Kidney tubule cell (primary cell): ENCODE data around the gene MUC20.
"Not testable (repeated sequence)": the region's sequence is repeated elsewhere in the genome, so short reads cannot be mapped to it uniquely, and the experiment has no call there.

Source experiments
- DNase-seq: peaks from one replicate; pipeline ENCODE4 v3.0.0-alpha.2; 2018; ENCODE audit warnings: low spot score

MUC20 gene

DNA sequence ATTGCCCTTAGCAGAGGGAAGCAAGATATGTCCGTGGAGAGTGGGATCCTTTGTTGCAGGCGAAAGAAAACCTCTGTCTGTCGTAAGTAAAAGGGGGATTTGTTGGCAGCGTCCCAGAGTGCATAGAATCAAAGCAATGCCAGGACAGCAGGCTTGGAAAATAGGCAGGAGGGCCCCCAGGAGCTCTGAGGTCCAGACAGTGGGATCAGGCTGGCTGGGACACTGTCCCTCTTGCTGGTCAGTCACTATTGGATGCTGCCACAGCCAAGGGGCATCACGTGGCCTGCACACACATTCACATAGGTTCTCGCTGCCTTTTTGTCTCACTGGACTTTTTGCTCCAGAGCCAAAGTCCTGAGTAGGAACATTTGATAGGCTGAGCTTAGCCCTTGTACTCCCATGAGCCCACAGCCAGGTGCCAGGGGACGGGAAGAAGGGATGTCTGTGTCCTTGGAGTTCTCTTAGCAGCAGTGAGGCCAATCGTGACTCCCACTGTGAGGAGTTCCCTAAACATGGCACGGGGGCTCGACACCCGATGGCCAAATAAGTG is 10.7 kb downstream of the MUC20 start:
- DNase-seq, result no peak

DNA sequence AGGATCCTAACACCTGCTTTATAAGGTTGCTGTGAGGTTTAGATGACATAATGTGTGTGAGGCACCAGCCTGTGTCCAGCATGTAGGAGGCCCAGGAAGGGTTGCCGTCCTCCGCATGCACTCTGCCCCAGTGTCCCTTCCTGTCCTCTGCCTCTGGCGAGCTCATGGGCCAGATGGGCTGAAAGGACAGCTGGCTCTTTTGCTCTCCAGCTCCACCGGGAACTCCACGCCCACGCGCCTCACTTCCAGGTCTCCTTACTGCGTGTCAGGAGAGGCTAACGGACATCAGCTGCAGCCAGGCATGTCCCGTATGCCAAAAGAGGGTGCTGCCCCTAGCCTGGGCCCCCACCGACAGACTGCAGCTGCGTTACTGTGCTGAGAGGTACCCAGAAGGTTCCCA is 12.2 kb downstream of the MUC20 start:
- DNase-seq, result no peak

DNA sequence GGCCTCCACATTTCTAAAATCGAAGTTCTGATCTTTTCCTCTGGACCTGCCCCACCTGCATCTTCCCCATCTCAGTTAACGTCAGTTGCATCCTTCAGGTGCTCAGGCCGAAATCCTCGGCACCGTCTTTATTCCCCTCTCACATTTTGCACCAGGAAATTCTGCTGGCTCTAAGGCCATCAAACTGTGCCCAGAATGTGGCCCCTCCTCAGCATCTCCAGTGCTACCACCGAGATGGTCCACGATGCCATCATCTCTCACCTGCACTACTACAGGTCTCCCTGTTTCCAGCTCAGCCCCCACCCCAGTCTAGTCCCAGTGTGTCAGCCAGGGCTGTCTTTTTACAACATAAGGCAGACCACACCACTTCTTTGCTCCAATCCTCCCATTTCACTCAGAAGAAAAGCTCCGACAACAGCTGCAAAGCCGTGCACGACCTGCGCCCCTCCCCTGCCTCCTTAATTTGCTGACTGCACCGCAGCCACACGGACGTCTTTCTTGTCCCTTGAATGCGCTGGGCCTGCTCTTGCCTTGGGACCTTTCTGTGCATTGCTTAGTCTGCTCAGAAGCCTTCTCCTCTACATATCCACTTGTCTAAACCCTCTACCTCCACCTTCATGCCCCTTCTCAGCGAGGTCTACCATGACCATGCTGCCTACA is 14.4 kb downstream of the MUC20 start:
- no peak for DNase-seq

DNA sequence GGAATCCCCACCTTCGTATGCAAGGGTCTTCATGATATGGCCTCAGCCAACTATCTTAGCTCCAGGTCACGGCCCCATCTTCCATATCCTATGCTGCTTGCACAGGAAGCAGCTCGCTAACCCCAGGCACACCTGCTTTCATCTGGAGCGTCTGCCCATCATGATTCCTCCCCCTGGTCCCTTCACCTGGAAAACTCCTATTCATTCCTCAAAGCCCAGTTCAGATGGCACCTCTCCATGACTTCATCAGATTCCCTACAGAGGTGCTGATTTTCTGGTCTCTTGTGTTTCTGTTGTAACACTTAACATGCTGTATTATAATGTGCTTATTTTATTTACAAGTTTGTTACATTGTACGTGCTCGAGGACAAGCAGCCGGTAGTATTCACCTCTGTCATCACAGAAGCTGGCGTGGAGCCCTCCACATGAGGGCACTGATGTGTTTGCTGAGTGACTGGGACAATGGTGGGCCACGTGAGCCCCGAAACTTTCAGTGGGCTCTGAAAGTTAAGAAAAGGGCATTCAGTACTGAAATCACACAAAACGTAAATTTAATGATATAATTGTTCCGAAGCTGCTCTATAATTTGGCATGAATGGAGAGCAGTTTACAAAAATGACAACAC is 16.2 kb downstream of the MUC20 start:
- DNase-seq, result no peak

DNA sequence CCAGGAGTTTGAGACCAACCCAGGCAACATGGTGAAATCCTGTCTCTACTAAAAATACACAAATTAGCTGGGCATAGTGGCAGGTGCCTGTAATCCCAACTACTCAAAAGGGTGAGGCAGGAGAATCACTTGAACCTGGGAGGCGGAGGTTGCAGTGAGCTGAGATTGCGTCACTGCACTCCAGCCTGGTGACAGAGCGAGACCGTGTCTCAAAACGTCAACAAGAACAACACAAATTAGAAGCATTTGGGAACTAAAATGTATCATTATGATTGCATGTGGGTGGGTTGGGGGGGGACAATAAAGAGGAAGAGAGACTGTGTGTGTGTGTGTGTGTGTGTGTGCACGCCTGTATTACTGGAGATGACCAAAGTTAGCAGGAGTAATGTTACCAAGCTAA is 17.0 kb downstream of the MUC20 start:
- DNase-seq, result not testable (repeated sequence)

DNA sequence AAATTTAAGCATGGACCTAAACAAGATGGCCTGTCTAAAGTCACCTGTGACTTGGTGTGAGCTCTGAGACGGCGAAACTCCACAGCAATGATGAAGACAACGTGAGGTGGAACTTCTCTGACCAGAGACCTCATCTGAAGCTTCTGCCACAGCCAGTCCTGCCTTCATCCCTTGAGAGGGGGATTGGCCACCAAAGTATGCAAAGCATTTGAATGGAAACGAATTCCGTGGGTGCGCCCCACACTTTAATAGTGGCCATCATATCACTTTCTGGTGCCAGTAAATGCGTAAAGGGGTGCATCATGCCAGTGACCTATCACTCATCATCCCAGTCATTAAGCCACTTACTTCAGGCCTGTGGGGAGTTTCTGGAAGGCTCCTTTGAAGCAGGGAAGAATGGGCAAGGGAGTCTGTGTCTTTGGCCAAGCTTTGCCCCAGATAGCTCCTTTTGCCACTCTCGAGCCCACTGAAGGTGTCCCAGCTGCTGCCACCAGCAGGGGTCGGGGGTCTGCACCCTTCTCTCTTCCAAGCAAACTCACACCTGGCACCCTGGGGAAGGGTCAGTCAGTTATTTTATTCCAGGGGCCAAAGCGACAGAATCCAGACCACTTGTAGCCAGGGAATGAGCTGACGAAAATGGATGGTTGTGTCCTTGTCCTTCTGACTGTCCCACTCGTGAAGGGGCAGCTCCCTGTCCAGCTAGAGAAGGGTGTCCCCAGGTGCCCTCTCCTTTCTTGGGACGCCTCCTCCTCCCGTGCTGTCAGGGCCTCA is 17.7 kb downstream of the MUC20 start:
- no peak for DNase-seq

DNA sequence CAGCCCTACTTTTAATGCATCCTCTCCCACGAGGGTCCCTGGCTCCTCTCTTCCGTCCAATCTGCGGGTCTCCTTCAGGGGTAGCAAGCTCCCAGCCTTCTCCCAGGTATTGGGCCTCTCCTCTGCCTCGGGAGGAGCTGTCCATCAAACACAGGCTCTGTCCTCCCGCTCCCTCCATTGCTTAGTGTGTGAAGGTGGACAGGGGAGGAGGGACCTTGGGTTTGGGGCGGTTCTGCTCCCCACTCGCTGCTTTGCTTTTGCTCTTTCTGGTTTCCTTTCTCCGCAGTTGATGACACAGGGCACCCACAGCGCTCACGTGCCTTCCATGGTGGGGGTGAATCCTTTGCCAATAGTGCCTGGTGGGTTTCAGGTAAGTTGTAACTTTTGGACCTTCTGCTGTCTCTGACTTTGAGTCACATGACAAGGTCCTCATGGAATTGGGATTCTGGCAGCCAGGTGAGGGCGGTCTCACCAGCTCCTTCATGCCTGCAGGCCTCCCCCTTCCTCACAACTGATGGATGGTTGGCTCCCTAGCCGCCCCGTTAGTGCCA is 18.9 kb downstream of the MUC20 start:
- DNase-seq, result no peak

DNA sequence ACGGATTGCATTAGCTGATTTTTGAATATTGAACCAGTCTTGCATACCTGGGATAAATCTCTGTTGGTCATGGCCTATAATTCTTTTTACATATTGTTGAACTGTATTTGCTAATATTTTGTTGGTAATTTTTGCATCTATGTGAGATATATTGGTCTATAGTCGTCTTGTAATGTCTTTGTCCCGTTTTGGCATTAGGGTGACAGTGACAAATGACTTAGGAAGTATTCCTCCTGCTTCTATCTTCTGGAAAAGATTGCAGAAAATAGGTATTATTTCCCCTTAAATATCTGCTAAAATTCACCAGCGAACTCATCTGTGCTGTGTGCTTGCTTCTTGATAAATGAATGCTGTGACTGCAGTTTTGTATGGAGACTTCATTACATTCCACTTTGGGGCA is 23.7 kb downstream of the MUC20 start:
- no peak for DNase-seq

DNA sequence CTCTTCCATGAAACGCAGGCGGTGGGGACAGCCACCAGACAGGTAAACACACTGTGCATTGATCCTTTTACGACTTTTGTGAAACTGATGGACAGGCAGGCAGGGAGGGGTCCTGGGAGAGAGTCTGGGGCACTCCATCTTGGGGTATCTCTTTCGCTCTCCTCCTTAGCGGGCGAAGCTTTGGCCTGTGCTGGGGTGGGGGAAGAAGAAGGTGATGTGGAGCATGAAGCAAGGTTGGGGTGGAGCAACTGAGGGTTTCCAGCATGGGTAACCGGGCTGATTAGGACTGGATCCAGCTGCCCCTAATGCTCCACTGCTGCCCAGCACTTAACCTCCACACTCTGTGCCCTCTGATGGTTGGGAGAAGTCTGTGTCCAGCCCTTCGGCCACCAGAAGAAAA is 25.6 kb downstream of the MUC20 start:
- no peak for DNase-seq

DNA sequence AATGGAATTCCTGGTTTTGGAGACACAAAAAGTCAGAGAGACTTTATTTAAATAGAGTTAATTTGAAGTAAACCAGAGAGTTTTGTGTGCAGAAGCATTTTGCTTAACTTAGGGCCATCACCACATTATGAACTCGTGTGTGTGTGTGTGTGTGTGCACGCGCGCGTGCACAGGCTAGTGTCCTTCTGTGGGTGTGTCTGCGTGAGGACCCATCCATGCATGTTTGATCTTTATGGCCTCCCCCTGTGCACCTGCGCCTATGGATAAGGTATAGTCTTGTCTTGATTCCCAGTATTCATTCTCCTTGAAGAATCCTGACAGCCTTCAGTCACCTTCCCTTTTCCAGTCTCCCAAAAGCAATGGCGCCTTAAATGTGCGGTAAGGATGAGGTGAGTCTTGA is 26.0 kb downstream of the MUC20 start:
- DNase-seq, result no peak

DNA sequence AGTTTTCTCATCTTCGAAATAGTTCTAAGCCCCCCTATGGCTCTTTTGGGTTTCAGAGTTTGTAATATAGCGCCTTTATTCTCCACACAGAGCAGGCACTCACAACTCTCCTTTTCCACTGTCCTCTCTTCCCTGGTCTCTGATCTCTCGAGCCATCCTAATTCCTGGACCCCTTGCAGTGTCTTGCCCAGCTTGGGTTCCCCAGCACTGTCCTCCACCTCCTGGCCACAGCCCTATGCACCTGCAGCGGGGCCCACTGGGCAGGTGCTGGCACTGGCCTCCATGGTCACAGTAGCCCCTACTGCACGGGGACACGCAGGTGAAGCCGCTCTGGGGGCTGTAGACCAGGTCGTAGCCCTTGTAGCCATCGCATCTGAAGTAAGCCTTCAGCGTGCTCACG is 27.9 kb downstream of the MUC20 start:
- no peak for DNase-seq

DNA sequence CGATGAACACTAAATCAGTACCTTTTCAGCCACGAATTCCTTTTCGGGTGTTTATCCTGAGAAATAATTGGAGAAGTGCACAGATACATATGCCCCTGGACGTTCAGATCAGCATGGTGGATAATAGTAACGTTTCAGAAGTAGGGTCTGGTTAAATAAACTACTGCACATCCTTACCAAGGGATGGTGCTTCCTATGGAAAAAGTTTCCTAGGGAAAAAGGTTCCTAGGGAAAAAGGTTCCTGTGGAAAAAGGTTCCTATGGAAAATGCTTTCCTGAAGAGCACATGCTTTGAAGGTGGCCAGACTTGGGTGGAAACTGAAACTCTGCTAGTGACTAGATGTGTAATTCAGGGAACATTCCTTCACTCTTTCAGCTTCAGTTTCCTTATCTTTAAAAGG is 28.3 kb downstream of the MUC20 start:
- not testable (repeated sequence) for DNase-seq

DNA sequence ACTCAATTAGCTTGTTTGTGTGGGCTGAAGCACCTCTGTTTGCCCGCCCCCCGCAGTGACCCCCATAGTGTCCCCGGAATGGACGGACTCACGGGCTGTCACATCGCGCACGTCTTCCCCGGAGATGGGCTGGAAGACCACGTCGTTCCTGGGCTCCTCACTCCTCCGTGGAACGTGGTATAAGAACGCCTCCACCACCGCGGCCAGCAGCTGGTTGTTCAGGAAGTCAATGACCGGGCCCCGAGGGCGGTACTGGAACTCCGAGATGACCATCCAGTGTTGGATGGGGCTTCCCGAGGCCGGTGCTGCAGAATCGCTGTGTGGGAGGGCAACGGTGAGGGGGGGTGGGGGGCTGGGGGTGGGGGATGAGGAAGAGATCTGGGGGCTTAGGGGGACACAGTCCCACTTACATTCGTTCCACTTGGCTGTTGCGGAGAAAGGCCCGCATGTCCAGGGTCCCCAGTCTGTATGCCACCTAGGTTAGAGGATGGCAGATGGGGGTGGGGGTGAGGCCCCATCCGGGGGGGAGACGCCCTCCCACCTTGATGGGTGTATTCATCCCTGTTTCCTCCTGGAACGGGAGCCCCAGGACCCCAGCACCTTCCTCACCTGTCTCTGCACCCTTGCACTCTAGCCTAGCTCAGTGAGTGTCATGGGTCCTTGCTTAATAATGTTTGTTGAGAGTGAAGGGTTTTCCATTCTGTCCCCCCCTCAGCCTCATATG is 30.2 kb downstream of the MUC20 start:
- no peak for DNase-seq

DNA sequence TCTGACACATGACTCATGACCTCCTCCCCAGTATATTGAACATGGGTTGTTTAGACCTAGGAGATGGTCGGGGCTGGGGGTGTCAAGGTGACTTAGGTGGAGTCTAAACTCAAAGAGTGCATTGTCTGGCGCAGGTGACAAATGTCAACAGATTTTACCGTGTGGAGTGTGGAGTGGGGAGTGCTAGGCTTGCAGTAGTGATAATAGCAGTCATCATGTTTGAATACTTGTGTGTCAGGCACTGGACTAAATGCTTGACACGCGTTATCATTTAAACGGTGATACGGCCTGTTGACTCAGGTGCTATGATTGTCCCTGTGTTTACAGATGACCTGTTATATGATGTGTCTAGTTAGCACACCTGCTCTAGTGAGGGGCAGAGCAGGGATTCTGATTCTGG is 30.8 kb downstream of the MUC20 start:
- no peak for DNase-seq

DNA sequence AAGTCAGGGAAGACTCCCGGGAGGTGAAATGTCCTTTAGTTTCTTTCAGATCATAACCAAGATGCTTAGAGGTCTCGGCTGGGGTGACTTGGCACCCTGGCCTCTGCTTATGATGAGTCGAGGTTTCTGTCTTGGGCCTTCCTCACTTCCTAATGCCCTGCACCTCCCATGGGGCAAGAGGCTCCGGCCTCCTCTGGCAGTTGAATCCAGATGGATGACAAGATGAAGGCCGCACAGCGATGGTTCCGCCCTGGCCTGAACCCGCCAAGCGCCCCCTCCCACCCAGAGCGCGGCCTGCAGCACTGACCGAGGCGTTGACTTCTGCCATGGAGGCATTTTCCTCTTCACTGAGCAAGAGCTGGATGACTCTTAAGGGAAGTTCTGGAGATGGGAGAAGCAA is 31.3 kb downstream of the MUC20 start:
- no peak for DNase-seq

DNA sequence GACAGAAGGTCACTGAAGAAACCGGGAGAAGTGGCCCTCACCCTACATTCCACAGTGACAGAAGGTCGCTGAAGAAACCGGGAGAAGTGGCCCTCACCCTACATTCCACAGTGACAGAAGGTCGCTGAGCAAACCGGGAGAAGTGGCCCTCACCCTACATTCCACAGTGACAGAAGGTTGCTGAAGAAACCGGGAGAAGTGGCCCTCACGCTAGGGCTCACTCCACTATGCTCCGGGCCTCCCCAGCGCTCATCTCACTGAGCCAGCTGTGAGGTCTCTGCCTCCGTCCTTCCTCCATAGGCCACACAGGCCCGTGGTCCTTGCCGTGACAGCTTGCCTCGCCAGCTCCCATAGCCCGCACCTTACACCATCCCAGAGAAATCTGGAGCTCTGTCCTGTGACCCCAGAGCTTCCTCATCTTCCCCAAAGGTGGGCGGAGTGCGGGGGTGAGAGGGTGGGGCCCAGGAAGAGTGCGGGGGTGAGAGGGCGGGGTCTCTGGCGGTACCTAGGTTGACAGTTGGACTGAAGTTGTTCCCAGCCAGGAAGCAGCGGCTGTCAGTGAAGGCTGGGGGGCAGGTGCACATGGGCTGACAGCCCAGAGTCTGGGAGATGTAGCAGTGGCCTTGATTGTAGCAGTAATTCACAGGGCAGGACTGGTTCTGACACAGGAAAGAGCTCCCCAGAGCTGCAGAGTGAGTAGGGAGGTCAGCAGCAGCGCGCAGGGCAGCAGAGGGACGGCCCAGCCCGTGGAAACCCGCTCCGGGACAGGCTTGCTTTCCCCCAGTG is 32.0 kb downstream of the MUC20 start:
- no peak for DNase-seq

DNA sequence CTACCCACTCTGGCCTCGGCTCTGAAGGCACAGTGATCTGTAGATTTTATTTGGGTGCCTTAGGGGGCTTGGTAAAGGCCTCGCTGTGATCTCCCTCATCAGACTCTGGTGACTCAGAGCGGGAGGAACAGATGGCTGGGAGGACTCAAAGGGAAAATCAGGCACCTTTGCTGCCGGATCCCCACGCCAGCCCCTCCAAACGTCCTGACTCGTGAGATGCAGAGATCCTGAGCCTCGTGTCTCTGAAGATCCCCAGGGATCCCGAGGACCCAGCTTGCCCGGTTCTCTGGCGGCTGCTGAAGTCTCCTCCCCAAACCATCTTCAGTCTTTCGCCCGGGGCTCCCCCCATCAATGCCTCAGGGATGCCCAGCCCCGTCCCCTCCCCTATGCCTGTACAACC is 32.8 kb downstream of the MUC20 start:
- DNase-seq, result no peak

DNA sequence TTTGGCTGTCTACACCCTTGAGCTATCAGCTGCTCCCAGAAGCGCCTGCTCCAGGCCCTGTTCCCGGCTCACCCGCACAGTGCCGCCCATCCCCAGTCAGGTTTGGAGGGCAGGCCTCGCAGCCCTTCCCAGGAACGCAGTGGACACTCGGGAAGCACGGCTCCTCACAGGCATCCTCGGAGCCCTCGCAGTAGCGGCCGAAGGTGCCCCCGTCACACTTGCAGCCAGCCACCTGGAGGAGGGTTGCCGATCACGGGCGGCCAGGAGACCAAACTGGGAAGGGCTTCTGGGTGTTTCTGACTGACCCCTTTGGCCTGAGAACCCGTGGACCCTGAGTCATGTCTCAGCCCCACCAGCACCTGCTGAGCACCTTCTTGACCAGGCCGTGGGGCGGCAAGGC is 33.4 kb downstream of the MUC20 start:
- DNase-seq, result no peak

DNA sequence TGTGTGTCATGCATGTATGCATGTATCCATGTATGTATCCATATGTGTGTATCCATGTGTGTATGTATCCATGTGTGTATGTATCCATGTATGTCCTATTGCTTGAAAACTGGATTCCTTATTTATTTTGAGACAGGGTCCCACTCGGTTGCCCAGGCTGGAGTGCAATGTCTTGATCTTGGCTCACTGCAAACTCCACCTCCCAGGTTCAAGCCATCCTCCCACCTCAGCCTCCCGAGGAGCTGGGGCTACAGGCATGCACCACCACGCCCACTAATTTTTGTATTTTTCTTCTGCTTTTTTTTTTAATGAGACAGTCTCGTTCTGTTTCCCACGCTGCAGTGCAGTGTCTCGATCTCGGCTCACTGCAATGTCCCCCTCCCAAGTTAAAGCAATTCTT is 34.1 kb downstream of the MUC20 start:
- no peak for DNase-seq

DNA sequence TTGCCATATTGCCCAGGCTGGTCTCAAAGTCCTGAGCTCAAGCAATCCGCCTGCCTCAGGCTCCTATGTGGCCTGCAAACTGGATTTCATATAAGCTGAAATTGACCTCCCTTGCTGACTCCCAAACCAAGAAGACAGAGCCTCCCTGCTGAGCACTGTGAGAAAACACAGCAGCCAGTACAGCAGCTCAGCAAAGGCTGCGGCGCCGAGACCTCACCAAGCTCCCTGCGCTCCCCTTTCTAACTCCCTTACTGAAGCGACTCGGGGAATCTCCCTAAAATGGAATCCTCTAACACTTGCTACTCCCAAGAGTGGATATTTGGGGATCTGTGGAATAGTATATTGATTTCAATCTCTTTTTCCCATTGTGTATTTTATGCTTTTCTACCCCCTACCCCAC is 34.6 kb downstream of the MUC20 start:
- no peak for DNase-seq
